Measurements from ENCODE around the gene PGLYRP2.
"Not testable (repeated sequence)": the region's sequence is repeated elsewhere in the genome, so short reads cannot be mapped to it uniquely, and the experiment has no call there.

PGLYRP2 gene

DNA sequence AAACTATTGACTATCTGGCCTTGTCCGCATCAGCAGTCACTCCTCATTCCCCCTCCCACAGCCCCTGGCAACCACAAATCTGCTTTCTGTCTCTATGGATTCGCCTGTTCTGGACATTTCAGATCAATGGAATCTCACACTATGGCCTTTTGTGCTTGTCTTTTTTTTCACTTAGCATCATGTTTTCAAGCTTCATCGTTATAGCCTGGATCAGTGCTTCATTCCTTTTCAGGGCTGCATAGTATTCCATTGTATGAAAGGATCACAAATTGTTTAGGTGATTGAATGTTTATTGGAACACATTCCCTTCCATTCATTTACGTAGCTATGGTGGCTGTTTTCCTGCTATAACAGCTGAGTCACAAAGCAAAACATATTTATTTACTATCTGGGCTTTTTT lies 7.7 kb upstream of the PGLYRP2 start:
- DNase-seq (ENCODE audit: extremely low spot score) = no peak
- ChIA-PET CTCF (no interaction called here), POLR2A (no interaction called here)
- TF ChIP-seq CTBP1 (IDR thresholded peaks at IDR 0.05; ENCODE audit: borderline replicate concordance) (no peak), FOXM1 (IDR thresholded peaks at IDR 0.05; ENCODE audit: borderline replicate concordance) (no peak), ZNF384 (IDR thresholded peaks at IDR 0.05) (no peak), ARNT (IDR thresholded peaks at IDR 0.05) (no peak), L3MBTL2 (conservative IDR thresholded peaks at IDR 0.05) (no peak), HDGF (IDR thresholded peaks at IDR 0.05; ENCODE audit: borderline replicate concordance) (no peak), LEF1 (IDR thresholded peaks at IDR 0.05; ENCODE audit: borderline replicate concordance) (no peak), TARDBP (IDR thresholded peaks at IDR 0.05) (no peak), BHLHE40 (IDR thresholded peaks at IDR 0.05; ENCODE audit: borderline replicate concordance) (no peak), SP1 (IDR thresholded peaks at IDR 0.05) (no peak)
- TF ChIP-seq, protein P1, sequence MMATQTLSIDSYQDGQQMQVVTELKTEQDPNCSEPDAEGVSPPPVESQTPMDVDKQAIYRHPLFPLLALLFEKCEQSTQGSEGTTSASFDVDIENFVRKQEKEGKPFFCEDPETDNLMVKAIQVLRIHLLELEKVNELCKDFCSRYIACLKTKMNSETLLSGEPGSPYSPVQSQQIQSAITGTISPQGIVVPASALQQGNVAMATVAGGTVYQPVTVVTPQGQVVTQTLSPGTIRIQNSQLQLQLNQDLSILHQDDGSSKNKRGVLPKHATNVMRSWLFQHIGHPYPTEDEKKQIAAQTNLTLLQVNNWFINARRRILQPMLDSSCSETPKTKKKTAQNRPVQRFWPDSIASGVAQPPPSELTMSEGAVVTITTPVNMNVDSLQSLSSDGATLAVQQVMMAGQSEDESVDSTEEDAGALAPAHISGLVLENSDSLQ (IDR thresholded peaks at IDR 0.05) = no peak

DNA sequence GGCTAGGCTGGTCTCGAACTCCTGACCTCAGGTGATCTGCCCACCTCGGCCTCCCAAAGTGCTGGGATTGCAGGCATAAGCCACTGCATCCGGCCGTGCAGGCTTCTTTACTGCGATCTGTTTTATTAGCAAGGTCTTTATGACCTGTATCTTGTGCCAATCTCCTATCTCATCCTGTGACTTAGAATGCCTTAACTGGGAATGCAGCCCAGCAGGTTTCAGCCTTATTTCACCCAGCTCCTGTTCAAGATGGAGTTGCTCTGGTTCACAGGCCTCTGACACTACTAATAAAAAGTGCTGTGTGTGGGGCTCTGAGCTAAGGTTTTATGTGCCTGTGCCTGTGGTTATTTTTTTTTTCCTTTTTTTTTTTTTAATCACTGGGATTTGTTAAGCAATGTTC lies 6.5 kb upstream of the PGLYRP2 start:
- POLR2A ChIA-PET; DNase-seq (ENCODE audit: extremely low spot score); CTCF ChIA-PET: not testable (repeated sequence)

DNA sequence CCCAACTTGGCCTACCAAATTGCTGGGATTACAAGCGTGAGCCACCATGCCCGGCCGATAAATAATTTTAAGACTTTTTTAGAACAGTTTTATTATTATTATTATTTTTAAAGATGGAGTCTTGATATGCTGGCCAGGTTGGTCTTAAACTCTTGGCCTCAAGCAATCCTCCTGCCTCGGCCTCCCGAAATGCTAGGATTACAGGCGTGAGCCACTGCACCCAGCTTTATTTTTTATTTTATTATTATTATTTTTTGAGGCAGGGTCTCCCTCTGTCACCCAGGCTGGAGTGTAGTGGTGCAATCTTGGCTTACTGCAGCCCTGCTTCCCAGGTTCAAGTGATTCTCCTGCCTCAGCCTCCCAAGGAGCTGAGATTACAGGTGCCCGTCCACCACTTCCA lies 1.7 kb upstream of the PGLYRP2 start:
- POLR2A ChIA-PET; DNase-seq (ENCODE audit: extremely low spot score); CTCF ChIA-PET: not testable (repeated sequence)

DNA sequence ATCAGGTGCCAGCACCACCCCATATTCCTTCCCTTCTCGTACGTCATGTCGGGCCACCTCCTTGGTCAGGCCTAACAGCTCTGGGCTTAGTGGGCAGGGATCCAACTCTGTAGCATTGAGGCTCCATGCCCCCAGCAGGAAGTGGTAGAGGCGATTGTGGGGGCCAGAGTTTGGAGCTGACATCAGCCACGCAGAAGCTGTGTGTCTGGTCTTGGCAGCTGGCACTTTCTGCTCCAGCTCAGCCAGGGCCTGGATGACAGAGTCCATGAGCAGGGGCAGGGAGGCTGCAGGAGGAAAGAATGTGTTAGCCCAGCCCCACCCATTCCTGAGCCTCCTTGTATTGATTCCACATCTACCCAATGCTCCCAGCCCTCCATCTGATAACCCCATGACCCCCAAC lies 3.0 kb downstream of the PGLYRP2 start:
- ChIA-PET CTCF (no interaction called here), POLR2A (no interaction called here)
- TF ChIP-seq BHLHE40 (IDR thresholded peaks at IDR 0.05; ENCODE audit: borderline replicate concordance) (no peak), ARNT (IDR thresholded peaks at IDR 0.05) (no peak), SUZ12 (IDR thresholded peaks at IDR 0.05) (no peak), ZNF384 (IDR thresholded peaks at IDR 0.05) (no peak), ELF4 (IDR thresholded peaks at IDR 0.05) (no peak), L3MBTL2 (conservative IDR thresholded peaks at IDR 0.05) (no peak), CTBP1 (IDR thresholded peaks at IDR 0.05; ENCODE audit: borderline replicate concordance) (no peak), NFRKB (IDR thresholded peaks at IDR 0.05) (no peak), FOXA1 (IDR thresholded peaks at IDR 0.05) (no peak), TARDBP (IDR thresholded peaks at IDR 0.05) (no peak), FOXM1 (IDR thresholded peaks at IDR 0.05; ENCODE audit: borderline replicate concordance) (no peak), SP1 (IDR thresholded peaks at IDR 0.05) (no peak), HDGF (IDR thresholded peaks at IDR 0.05; ENCODE audit: borderline replicate concordance) (no peak), FOXK2 (IDR thresholded peaks at IDR 0.05) (no peak), LEF1 (IDR thresholded peaks at IDR 0.05; ENCODE audit: borderline replicate concordance) (no peak)
- TF ChIP-seq, protein P1 (IDR thresholded peaks at IDR 0.05) = no peak
- DNase-seq (ENCODE audit: extremely low spot score) = no peak

DNA sequence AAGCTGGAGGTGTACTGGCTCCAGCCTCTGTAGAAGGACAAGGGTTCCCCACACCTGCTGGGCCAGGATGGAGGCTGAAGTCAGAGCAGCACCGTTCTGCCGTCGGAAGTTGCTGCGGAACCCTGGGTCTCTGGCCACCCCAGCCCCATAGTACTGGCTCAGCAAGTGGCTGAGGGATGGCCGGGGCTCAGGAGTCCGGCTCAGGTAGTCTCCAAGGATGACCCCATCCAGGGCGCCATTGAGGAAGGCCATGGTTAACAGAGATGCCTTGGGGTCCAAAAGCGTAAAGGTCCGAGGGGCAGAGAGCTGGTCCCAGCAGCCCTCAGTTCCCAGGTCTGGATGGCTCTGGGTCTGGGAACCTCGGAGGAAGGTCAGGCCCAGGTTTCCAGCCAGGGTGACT lies 3.7 kb downstream of the PGLYRP2 start:
- no peak for DNase-seq (ENCODE audit: extremely low spot score)
- ChIA-PET POLR2A (no interaction called here), CTCF (no interaction called here)
- no peak for TF ChIP-seq ARNT (IDR thresholded peaks at IDR 0.05)
- TF ChIP-seq SP1 (IDR thresholded peaks at IDR 0.05) = no peak
- TF ChIP-seq, protein P1 (IDR thresholded peaks at IDR 0.05) = no peak
- no peak for TF ChIP-seq FOXA1 (IDR thresholded peaks at IDR 0.05)
- no peak for TF ChIP-seq SUZ12 (IDR thresholded peaks at IDR 0.05)

DNA sequence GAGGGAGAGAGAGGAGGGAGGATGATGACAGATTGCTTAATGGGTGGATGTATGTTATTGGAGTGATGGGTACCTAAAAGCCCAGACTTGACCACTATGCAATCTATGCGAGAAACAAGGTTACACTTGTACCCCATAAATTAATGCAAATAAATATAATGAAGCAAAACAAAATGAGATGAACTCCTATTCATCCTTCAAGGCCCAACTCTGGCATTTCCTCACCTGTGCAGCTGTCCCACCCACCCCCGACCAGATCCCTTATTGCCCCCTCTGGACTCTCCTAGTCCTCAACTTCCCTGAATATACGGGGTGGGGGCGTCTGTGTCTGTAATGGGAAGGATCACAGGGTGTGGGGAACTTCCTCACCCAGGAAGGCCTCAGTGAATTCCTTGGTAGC lies 4.1 kb downstream of the PGLYRP2 start:
- CTCF ChIA-PET = interaction anchor here (0.6 kb wide), 1 partner anchor 235 kb away, joined by 3 read pairs; no protein-coding TSS in a partner anchor
- DNase-seq (ENCODE audit: extremely low spot score) = no peak
- TF ChIP-seq CTBP1 (IDR thresholded peaks at IDR 0.05; ENCODE audit: borderline replicate concordance) (no peak), FOXK2 (IDR thresholded peaks at IDR 0.05) (no peak), LEF1 (IDR thresholded peaks at IDR 0.05; ENCODE audit: borderline replicate concordance) (no peak)
- POLR2A ChIA-PET = no interaction called here

DNA sequence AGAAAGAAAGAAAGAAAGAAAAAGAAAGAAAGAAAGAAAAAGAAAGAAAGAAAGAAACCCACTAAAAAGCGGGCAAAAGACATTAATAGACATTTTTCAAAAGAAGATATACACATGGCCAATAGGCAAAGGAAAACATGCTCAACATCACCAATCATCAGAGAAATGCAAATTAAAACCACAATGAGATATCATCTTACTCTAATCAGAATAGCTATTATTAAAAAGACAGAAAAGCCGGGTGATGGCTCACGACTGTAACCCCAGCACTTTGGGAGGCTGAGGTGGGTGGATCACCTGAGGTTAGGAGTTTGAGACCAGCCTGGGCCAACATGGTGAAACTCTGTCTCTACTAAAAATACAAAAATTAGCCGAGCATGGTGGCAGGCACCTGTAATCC lies 5.5 kb downstream of the PGLYRP2 start:
- POLR2A ChIA-PET; DNase-seq (ENCODE audit: extremely low spot score); CTCF ChIA-PET: not testable (repeated sequence)

DNA sequence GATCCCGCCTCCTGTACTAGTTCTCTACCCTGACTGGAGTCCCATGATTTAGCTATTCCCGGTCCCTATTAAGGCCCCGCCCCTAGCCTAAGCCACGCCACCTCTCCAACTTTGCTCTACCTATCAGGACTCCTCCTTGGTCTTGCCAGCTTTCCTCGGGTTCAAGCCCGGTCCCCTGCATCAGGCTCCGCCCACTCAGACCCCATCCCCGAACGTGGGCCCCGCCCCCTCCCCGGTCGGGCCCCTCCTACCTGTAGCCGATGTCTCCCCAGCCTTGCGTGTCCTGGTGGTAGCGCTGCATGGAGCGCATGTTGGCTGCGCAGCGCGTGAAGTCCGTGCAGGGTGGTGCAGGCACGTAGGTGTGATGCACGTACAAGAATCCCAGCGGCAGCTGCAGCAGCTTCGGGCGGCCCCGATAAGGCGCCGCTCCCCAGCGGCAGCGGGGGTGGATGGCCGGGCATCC lies 7.6 kb downstream of the PGLYRP2 start:
- ChIA-PET CTCF (no interaction called here), POLR2A (no interaction called here)
- TF ChIP-seq FOXA1 (IDR thresholded peaks at IDR 0.05) (no peak), LEF1 (IDR thresholded peaks at IDR 0.05; ENCODE audit: borderline replicate concordance) (no peak), SP1 (IDR thresholded peaks at IDR 0.05) (no peak), ELF4 (IDR thresholded peaks at IDR 0.05) (no peak), ARNT (IDR thresholded peaks at IDR 0.05) (no peak), ZNF384 (IDR thresholded peaks at IDR 0.05) (no peak), FOXK2 (IDR thresholded peaks at IDR 0.05) (no peak), FOXM1 (IDR thresholded peaks at IDR 0.05; ENCODE audit: borderline replicate concordance) (no peak), L3MBTL2 (conservative IDR thresholded peaks at IDR 0.05) (no peak), HDGF (IDR thresholded peaks at IDR 0.05; ENCODE audit: borderline replicate concordance) (no peak), TARDBP (IDR thresholded peaks at IDR 0.05) (no peak)
- TF ChIP-seq, protein P1 (IDR thresholded peaks at IDR 0.05) = no peak

More for the DNA sequence above, 7.6 kb downstream of the PGLYRP2 start:
- no peak for DNase-seq (ENCODE audit: extremely low spot score)

All from HEK293T (cell line).